GM18498 (cell line): Measurements from ENCODE around the gene ADAMTS19.
A peak's percentile ranks its signal among the peaks of the same experiment; 100 is the strongest.

Experiments
- ATAC-seq: cut with Tn5 transposase; IDR thresholded peaks from one replicate; pipeline ENCODE4 v1.9.1; 2021; ENCODE audit warnings: mild to moderate bottlenecking, moderate library complexity; ENCODE audit not compliant: unreplicated experiment

Gene ADAMTS19

GRCh38 chr5:129465776-129466344, 5.8 kb downstream of the ADAMTS19 start:
- no peak for ATAC-seq

GRCh38 chr5:129474544-129474943, 14.4 kb downstream of the ADAMTS19 start:
- no peak for ATAC-seq

DNA sequence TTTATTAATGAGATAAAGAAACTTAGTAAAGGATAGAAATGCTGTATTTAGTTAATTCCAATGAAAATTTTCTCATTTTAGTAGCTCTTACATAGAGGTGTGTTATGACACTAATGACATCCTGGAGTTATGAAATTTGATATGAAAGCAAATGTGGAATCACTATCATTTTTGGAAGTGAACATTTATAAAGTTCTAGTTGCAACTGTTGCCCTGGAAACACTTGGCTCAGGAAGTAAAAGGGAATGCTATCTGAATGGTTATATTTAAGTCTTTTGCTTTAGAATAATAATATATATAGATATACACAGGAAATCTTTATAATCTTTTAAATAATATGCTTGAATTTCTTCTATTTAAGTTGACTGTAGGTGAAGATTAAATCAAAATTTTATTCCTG, 16.7 kb downstream of the ADAMTS19 start:
- no peak for ATAC-seq

DNA sequence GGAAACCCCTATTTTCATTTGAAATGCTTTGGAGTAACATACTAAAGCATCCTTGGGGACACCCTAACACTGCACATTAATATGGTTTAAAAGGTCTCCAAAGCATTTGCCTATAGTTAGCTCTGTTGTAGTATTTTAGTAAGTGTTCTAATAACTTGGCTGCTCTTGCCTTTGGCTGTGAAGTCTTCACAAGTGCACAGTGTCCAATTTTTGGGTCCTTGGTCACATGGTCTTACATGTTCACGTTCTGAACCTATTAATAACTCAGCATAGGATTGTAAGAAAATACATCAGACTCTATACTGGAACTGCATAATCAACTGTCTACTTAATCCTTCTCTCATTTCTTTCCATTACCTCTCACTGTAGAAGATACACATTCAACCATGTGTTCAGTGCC, 17.4 kb downstream of the ADAMTS19 start:
- no peak for ATAC-seq

DNA sequence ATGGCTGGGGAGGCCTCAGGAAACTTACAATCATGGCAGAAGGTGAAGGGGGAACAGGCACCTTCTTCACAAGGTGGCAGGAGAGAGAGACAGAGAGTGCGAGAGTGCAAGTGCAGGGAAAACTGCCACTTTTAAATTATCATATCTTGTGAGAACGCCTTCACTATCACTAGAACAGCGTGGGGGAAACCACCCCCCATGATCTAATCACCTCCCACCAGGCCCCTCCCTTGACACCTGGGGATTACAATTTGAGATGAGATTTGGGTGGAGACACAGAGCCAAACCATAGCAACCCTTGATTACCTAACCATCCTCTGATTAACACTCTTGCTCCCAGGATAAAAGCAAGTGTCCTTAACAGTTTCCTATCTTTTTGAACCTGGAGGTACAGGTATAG, 21.1 kb downstream of the ADAMTS19 start:
- ATAC-seq, result no peak

DNA sequence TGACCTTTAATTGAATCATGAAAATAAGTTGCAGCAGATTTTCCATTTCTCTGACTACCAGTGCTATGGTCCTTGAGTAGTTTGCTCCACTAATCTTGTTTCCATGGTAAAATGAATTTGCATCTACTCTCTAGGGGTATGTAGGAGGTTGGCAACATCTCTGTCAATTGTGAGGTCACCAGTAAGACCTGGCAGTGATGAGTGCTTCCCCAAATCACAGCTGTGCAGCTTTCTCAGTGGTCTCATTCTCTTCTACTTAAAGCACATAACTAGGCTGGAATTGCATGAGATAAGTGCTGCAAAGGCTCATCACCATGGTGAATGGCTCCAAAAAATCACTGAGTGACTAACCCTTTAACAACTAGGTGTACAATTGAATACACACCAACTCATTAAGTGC, 36.3 kb downstream of the ADAMTS19 start:
- ATAC-seq, result no peak

GRCh38 chr5:129496864-129497595, 36.9 kb downstream of the ADAMTS19 start:
- ATAC-seq, result no peak

DNA sequence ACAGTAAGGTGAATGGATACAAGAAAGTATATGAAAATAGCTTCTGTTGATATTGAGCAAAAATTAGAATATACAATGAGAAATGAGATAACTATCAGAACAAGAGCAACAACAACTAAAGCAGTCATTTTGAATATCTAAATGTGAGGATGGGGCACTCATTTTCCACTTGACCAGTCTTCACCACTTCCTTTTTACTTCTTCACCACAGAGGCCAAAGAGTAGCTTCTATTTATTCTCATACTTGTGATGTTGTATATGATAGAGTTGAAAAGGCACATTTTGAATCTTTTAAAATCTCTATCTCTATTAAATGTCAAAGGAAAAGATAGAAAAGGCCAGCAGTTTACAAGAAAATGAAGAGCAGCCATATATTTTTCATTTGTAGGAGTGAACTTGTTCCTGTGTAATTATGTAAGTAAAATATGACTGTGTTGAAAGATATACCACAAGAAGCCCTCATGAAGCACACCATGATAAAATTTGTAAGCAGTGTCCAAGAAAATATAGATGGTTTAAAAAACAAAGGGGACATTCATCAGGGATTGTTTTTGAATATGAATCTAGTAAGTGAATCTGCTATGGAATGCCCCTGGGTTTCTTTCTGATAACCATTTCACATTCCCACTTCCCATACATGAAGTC, 39.2 kb downstream of the ADAMTS19 start:
- peak; percentile 82 for ATAC-seq

DNA sequence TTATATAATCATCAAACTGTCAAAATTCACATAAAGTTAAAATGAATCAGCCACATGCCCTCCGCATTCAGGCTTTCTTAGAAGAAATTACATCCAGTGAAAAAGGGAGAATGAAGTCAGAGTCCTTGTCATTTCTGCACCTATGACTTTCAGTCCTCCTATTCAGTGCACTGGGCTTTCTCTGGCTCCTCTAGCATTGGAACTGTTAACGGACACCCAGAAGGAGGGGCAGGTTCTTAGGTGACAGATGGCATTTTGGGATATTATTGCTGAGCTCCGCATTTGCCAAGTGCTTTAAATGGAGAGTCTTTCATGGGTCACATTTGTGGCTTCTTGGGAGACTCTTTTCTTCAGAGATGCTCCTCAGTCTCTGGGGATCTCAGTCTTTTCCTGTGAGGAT, 40.0 kb downstream of the ADAMTS19 start:
- no peak for ATAC-seq

- no peak for ATAC-seq
These were observed 46.0 kb downstream of the ADAMTS19 start for GRCh38 chr5:129506086-129506485.

- ATAC-seq, result no peak
These were observed 46.9 kb downstream of the ADAMTS19 start for GRCh38 chr5:129506950-129507349.

DNA sequence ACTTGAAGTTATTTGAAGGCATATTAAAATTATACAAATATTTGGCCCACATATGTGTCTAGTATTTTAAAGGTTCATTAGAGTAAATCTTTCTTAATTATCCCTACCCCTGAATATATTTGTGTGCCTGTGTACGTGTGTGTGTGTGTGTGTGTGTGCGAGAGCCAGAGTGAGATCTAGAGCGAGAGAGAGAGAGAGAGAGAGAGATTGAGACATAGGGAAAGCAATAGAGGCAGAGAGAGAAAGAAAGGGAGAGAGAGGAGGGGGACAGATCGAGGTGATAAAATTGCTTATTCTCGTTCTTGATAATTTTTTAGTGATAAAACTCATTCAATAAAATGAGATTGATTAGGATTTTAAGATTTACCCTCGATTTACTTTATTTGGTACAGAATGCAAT, 47.4 kb downstream of the ADAMTS19 start:
- no peak for ATAC-seq

GRCh38 chr5:129508606-129509005, 48.5 kb downstream of the ADAMTS19 start:
- no peak for ATAC-seq

DNA sequence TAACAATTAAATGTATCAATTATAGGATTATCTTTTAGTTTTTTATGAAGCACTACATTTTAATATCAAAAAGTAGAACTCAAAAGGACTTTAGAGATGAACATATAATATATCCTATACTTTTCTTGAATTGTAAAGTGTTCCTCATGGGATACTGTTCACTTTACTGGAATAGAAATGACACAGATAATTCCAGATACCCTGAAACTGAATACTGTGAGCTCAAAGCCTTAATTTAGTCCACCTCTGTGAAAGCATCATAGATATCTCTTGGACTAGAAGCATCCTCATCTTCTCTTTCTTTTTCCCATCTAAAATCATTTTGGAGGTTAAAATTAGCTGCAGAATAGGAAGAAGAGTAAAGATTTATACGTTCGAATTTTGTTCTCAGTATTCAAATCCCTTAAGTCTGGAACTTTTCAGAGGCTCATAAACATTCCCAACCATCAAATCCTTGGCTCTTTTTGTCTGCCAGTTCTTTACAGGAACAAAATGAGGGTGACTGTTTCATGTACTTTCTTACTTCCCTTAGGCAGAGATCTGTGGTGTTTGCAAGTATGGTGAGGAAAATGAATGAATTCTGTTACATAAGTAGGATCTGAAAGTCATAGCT, 49.4 kb downstream of the ADAMTS19 start:
- ATAC-seq, result no peak

DNA sequence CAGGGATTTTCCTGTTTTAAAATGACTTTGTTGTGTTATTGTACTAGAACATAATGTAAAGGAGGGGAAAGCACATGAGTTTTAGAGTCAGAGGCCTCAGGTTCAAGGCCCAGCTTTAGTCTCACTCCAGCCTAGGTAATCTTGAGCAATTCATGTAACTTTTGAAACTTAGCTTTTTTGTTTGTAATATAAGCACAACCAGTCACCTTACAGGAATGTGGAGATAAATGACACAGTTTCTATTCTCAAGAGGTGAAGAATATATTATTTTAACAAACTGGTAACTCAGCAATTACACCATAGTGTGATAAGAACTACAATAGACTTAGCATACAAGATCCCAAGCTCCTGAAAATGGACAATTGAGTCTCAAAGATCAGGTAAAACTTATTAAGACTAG, 51.2 kb downstream of the ADAMTS19 start:
- no peak for ATAC-seq

DNA sequence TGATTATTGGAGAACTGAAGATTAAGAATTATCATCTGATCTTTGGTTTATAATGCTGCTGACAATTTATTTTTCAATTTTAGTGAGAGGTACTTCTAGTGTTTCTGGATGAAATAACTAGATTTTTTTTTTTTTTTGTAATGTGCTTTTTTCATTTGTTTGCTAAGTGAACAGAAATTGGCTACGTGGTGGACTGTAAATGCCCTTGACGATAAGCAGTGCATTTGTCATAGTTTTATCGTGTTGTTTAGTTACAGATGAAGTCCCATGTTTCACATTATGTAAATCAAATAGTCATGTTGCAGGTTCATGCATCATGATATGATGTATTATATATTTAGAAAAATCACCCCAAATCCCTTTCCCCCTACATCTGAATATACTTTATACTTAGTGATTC, 81.0 kb downstream of the ADAMTS19 start:
- ATAC-seq, result no peak

DNA sequence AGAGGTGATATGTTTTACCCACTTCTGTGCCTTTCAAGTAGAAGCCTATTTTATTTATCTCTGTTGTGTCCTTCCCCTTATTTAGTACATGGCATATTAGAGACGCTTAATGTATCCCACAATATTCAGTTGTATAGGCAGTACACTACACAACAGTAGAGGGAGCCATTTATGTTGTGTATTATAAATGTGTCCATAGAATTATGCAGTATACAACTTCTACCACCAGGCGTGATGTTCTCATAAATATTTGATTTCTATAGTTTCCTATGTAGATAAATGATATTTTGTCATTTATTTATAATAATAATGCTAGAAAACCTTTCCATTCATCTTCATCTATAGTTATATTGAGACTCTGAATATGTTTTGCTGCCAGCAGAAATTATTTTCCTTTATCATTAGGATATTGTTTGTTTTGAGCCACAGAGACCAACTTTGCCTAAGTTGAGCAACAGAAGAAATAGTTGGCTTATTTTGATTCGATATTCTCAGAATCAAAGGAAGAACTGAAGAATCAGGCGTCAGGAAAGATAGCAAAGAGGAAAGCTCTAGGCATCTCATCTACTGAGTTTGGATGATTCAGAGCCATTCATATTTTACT, 81.7 kb downstream of the ADAMTS19 start:
- ATAC-seq, result peak; percentile 88

GRCh38 chr5:129547137-129547536, 87.0 kb downstream of the ADAMTS19 start:
- ATAC-seq, result no peak

DNA sequence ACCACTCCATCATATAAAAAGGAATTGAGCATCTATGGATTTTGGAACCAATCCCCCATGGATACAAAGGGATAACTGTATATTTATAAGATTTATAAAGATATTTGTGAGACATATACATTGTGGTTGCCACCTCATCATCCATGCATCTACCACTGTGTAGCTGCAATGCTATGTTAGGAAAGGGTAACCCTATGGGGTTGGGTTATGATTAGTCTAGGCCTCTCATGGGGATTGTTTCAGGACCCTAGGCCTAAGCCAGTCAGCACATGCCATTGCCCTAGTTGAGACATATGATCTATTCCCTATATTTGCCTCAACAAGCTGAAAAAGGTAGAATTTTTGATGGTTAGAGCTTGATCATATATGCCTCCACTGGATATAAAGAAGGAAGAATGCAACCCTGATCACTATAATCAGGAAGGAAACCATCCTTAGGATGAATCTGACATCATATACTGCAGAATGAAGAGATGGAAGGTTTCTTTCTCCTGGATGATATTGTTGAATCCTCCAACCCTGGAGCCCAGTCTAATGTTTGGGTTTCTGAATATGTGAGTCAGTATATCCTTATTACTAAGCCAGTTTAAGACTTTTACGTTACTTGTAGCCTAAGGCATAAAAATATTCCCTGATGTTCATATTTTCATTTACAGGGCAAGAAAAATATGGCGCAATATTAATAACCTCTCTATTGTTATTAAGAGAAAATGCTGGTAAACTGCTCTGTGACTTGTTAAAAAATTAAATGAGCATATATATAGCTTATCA, 94.2 kb downstream of the ADAMTS19 start:
- no peak for ATAC-seq

DNA sequence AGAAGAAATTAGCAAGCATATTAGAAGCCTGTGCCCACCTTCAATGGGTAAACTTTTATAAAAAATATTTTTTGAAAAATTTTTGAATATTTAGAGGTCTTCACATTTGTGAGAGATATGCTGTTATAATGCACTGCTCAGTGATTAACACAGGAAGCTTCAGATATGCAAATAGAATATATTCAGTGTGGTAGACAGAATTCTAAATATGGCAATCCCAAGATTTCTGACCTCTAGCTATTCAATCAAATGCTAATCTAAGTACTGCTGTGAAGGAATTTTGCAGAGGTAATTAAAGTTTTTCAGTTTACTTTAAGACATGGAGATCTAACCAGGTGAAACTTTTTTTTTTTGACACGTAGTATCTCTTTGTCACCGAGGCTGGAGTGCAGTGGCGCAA, 103.5 kb downstream of the ADAMTS19 start:
- ATAC-seq, result no peak

DNA sequence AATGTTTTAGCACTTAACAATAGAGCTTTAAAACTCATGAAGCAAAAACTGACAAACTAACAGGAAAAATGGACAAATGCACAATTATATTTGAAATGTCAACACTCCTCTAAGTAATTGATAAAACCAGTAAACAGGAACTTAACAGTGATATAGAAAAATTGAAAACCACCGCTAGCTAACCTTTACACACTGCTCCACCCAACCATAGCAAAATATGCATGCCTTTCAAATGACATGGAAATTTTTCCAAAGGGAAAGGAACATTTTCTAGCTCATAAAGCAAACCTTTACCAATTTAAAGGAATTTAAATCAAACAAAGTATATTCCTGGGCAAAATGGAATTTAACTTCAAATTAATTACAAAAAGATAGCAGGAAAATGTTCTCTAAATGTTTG, 109.2 kb downstream of the ADAMTS19 start:
- ATAC-seq, result no peak
